Left lung (tissue), 10 donors: ENCODE measurements around the gene LRRC32. TPM values are rescaled to one million over a fixed set of nuclear protein-coding genes. Genes with fewer than 3 reads are reported as not detected.

ENCODE experiments used
- ATAC-seq: fragments of 200-7000 bp; cut with Tn5 transposase; one replicate; pipeline ENCODE4 v1.9.1; 2020; ENCODE audit warnings: moderate library complexity
- DNase-seq, 4 donors: peaks; one replicate each; pipeline ENCODE4 v3.0.0-alpha.2; 2013 to 2020
- H3K27ac ChIP-seq, 2 donors: fragments of 200-600 bp; sonication (generic) in 1 of 2; one replicate each; pipeline versions ENCODE4 v1.5.0 to v1.8.0; 2020 to 2021
- H3K27me3 ChIP-seq, 2 donors: fragments of 200-600 bp; sonication (generic) in 1 of 2; one replicate each; pipeline versions ENCODE4 v1.5.0 to v1.8.0; 2020 to 2021
- H3K36me3 ChIP-seq, 2 donors: fragments of 200-600 bp; sonication (generic) in 1 of 2; one replicate each; pipeline versions ENCODE4 v1.5.0 to v1.8.0; 2020 to 2021
- H3K4me1 ChIP-seq, 2 donors: fragments of 200-600 bp; one replicate each; pipeline ENCODE4 v1.8.0; 2021
- H3K4me3 ChIP-seq, 2 donors: fragments of 200-600 bp; sonication (generic) in 1 of 2; one replicate each; pipeline versions ENCODE4 v1.5.0 to v1.8.0; 2020 to 2021; ENCODE audit warnings: mild to moderate bottlenecking in 1 of 2
- H3K9me3 ChIP-seq, 2 donors: fragments of 200-600 bp; sonication (generic) in 1 of 2; one replicate each; pipeline versions ENCODE4 v1.5.0 to v1.8.0; 2020 to 2021
- CTCF ChIP-seq, 2 donors: fragments of 200-600 bp; sonication (generic) in 1 of 2; IDR thresholded peaks; one replicate each; pipeline versions ENCODE4 v1.5.0 to v1.8.0; 2021; ENCODE audit warnings: antibody characterized with exemption in 2 of 2
- intact Hi-C, 2 donors: fragments of 100-400 bp; cut with DNase I; formaldehyde crosslinking; loops; one replicate each; pipeline versions ENCODE4 v1.11.2 to v1.14.2; 2022
- polyA plus RNA-seq, 6 donors: library from polyadenylated mRNA; unstranded; fragments of 120-200 nt; gene quantifications; one replicate each; pipeline ENCODE4 v1.2.1, GENCODE V29; 2013; ENCODE audit not compliant: insufficient read length in 6 of 6
- total RNA-seq, 2 donors: library from RNA; stranded (reverse); fragmentation: NEBNext Ultra II Directional; extraction: Animal tissue kit (Norgen Biotek cat#: 25700); gene quantifications; one replicate each; pipeline ENCODE4 v1.2.1, GENCODE V29; 2021
- donor health status: DM: no; HTN: yes; CAD: no.
- donor health status: DM: no; HTN: no; CAD: no.

LRRC32 gene
- total and polyA plus RNA-seq, 8 donors: 38.7 to 66.8 (median 45.0) TPM

DNA sequence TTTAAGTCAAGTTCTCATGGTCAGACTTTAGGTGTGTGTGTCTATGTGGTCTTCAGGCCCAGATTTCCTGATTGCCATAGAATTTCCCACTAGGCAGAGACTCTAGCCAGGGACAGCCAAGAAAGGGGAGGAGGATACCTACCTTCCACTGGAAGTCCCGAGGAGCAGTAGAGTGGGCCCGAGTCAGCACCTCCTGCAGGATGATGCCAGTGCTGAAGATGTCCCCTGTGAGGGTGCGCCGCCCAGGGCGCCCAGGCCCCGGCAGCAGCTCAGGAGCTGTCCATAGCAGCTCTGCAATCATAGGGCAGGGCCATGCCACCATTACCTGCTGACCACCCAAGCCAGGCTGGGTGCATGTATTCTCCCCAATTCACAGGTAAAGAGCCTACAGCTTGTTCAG is 41.6 kb upstream of the LRRC32 start:
- Histone ChIP-seq H3K27ac (no peak overlapping the region), H3K4me3 (no peak overlapping the region), H3K4me1 (no peaks in the 10 kb centered on the region), H3K36me3 (no peaks in the 10 kb centered on the region), H3K27me3 (no peaks in the 10 kb centered on the region), H3K9me3 (no peaks in the 10 kb centered on the region)
- DNase-seq: no peak
- ATAC-seq: no peak
- TF ChIP-seq CTCF (IDR thresholded peaks at IDR 0.05): no peak
- intact Hi-C loops: no loop called here

- ATAC-seq: no peak
- H3K9me3 ChIP-seq: no peaks in the 10 kb centered on the region
- TF ChIP-seq CTCF (IDR thresholded peaks at IDR 0.05): no peak
- H3K27ac ChIP-seq: no peak overlapping the region
- no peaks in the 10 kb centered on the region for H3K36me3 ChIP-seq
- no peaks in the 10 kb centered on the region for H3K4me1 ChIP-seq
- DNase-seq: no peak
- intact Hi-C loops: no loop called here
- no peak overlapping the region for H3K4me3 ChIP-seq
- H3K27me3 ChIP-seq: no peaks in the 10 kb centered on the region
Observed at GRCh38 chr11:76709756-76710155, 39.2 kb upstream of the LRRC32 start.

DNA sequence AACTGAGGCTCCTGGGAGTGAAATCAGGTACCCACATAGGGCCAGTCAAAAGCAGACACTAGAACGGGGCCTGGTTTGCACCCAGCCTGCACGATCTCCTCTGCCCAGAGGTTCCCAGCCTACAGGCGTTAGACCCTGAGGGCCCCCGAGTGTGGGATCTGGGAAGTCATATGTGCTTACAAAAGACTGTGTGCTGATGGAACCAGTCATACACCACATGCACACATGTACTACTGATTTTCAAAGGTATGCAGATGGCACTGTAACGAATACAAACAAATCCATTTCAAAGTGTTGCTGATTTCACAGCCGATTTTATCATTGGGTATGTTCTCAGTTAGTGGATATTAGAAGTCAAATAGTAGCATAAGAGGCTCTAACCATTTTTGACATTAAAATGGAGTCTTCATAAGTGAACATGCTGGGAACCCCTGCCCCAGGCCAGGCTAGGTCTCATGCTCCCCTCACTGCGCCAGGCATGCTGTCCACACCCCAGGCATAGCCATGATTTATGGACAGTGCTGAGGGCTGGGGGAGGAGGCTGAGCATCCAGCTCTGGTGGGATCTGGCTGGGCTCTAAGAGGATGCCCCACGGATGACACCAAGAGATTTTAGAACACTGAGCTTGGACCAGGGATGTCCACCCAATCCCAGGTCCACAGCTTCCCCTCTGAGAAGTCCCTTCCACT is 38.6 kb upstream of the LRRC32 start:
- no peak for DNase-seq
- Histone ChIP-seq H3K4me3 (no peak overlapping the region), H3K36me3 (no peaks in the 10 kb centered on the region), H3K4me1 (no peaks in the 10 kb centered on the region), H3K9me3 (no peaks in the 10 kb centered on the region), H3K27ac (no peak overlapping the region), H3K27me3 (no peaks in the 10 kb centered on the region)
- intact Hi-C loops: no loop called here
- ATAC-seq: no peak
- no peak for TF ChIP-seq CTCF (IDR thresholded peaks at IDR 0.05)

GRCh38 chr11:76707293-76707825 is 36.8 kb upstream of the LRRC32 start:
- intact Hi-C loops: no loop called here
- no peak for ATAC-seq
- TF ChIP-seq CTCF (IDR thresholded peaks at IDR 0.05): no peak

DNA sequence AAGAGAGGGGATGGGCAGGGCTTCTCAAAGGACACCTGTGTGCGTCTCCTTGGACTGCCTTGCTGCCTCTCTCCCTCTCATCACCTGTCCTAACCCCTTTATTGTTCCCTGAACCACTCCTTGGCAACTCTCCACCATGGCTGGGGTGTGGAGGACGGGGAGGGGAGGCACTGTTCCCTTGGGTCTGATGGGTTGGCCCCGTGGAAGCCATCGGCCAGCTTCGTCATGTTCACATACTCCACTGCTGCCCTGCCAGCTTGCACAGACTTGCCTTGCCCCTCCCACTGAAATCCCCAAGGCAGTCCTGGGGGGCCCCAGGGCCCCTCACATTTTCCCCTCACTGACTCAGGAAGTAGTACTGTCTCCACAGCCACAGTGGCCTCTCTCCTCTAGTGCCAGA is 36.1 kb upstream of the LRRC32 start:
- Histone ChIP-seq H3K4me1 (no peaks in the 10 kb centered on the region), H3K9me3 (no peaks in the 10 kb centered on the region), H3K27ac (no peak overlapping the region), H3K4me3 (no peak overlapping the region), H3K36me3 (no peaks in the 10 kb centered on the region), H3K27me3 (no peaks in the 10 kb centered on the region)
- intact Hi-C loops: no loop called here
- DNase-seq (no peak), ATAC-seq (no peak)
- TF ChIP-seq CTCF (IDR thresholded peaks at IDR 0.05): no peak

More at GRCh38 chr11:76707293-76707825, 36.8 kb upstream of the LRRC32 start:
- no peak overlapping the region for H3K27ac ChIP-seq
- H3K27me3 ChIP-seq: no peaks in the 10 kb centered on the region
- no peaks in the 10 kb centered on the region for H3K9me3 ChIP-seq
- H3K36me3 ChIP-seq: no peaks in the 10 kb centered on the region
- no peak overlapping the region for H3K4me3 ChIP-seq
- H3K4me1 ChIP-seq: no peaks in the 10 kb centered on the region
- no peak for DNase-seq
